HUES64 (cell line): ENCODE results near the gene NGF.

Source experiments
- H3K27ac ChIP-seq: 2 replicates; pipeline ENCODE4 v1.7.0; 2013; ENCODE audit warnings: low read depth, low read length, inconsistent platforms
- H3K27me3 ChIP-seq: 2 replicates; pipeline ENCODE4 v1.6.1; 2013; ENCODE audit warnings: mild to moderate bottlenecking, low read length; ENCODE audit not compliant: insufficient read depth
- H3K36me3 ChIP-seq: 2 replicates; pipeline ENCODE4 v1.6.1; 2013; ENCODE audit warnings: mild to moderate bottlenecking, low read length; ENCODE audit not compliant: insufficient read depth
- H3K4me1 ChIP-seq: 2 replicates; pipeline ENCODE4 v1.6.1; 2013; ENCODE audit warnings: mild to moderate bottlenecking, low read length, moderate library complexity; ENCODE audit not compliant: insufficient read depth
- H3K4me3 ChIP-seq: 2 replicates; pipeline ENCODE4 v1.5.1; 2013; ENCODE audit warnings: mild to moderate bottlenecking, low read length, moderate library complexity
- H3K9ac ChIP-seq: 2 replicates; pipeline ENCODE4 v1.6.1; 2013; ENCODE audit warnings: mild to moderate bottlenecking, low read depth, low read length
- H3K9me3 ChIP-seq: 2 replicates; pipeline ENCODE4 v1.6.1; 2013; ENCODE audit warnings: low read depth, low read length; ENCODE audit not compliant: insufficient read depth
- WGBS: fragments of 150-250, 120-280 bp; methylation state at CpG from one replicate; pipeline ENCODE4 v1.1.7; 2013; ENCODE audit warnings: missing lambda C conversion rate; 5-methylcytosine and 5-hydroxymethylcytosine counted together

Gene NGF

GRCh38 chr1:115332813-115333608 is 5.0 kb downstream of the NGF start:
- no peaks in the 10 kb centered on the region for H3K9me3 ChIP-seq
- H3K4me1 ChIP-seq = peaks cover 6% of the 10 kb centered on the region; the same call in 1 of the 2 replicates
- H3K4me3 ChIP-seq = no peak overlapping the region
- H3K27me3 ChIP-seq = peaks cover 23% of the 10 kb centered on the region
- no peak overlapping the region for H3K27ac ChIP-seq
- no peak overlapping the region for H3K9ac ChIP-seq
- H3K36me3 ChIP-seq = no peaks in the 10 kb centered on the region
- WGBS = 82% methylated on average over 7 of the region's 7 CpGs

- peaks cover 14% of the 10 kb centered on the region; the same call in 1 of the 2 replicates for H3K4me1 ChIP-seq
- peaks cover 10% of the 10 kb centered on the region for H3K27me3 ChIP-seq
- H3K27ac ChIP-seq = no peak overlapping the region
- no peak overlapping the region for H3K9ac ChIP-seq
- 82% methylated on average over 5 of the region's 5 CpGs for WGBS
- no peak overlapping the region for H3K4me3 ChIP-seq
- H3K9me3 ChIP-seq = no peaks in the 10 kb centered on the region
- H3K36me3 ChIP-seq = no peaks in the 10 kb centered on the region
Observed at GRCh38 chr1:115331558-115332331, 6.3 kb downstream of the NGF start.

GRCh38 chr1:115330480-115331013 is 7.5 kb downstream of the NGF start:
- no peak overlapping the region for H3K9ac ChIP-seq
- no peaks in the 10 kb centered on the region for H3K27me3 ChIP-seq
- peaks cover 14% of the 10 kb centered on the region; the same call in 1 of the 2 replicates for H3K4me1 ChIP-seq
- H3K27ac ChIP-seq = no peak overlapping the region
- no peak overlapping the region for H3K4me3 ChIP-seq
- WGBS = 89% methylated on average over 7 of the region's 7 CpGs
- H3K36me3 ChIP-seq = no peaks in the 10 kb centered on the region
- H3K9me3 ChIP-seq = no peaks in the 10 kb centered on the region

DNA sequence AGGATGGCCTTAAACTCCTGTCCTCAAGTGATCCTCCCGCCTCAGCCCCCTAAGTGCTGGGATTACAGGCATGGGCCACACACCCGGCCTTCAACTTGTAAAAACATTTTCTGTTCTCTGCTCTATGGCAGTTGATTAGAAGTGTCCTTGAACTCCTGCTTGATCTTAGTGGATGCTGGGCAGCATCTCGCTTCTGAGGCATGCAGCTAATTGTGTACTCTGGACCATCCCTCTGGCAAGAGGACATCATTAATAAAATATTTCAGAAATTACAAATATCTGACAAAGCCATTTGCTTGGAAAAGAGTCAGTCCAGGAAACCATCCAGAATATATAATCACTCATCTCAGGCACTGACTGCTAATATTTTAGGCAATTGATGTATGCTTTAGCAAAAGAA is 8.1 kb downstream of the NGF start:
- Histone ChIP-seq H3K27me3 (no peaks in the 10 kb centered on the region), H3K36me3 (no peaks in the 10 kb centered on the region), H3K4me1 (peaks cover 14% of the 10 kb centered on the region; the same call in 1 of the 2 replicates), H3K9me3 (no peaks in the 10 kb centered on the region), H3K27ac (no peak overlapping the region), H3K4me3 (no peak overlapping the region), H3K9ac (no peak overlapping the region)
- WGBS = 93% methylated on average over 3 of the region's 3 CpGs

DNA sequence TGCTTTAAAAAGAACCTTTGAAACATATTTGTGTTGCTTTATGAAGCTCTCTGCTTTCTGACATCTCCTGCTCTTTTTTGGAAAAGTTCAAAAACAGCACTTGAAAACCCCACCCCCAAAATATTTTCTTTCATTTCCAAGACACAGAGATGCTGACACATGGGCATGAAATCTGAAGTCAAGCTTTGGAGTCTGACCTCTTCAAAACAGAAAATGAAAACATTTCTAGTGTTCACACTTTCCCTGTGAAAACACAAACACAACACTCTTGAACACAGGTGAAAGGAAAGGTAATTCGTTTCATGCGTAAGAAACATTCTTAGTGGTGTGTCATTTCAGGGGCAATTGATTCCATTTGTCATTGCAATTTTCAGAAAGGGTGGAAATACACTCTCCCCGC is 10.8 kb downstream of the NGF start:
- Histone ChIP-seq H3K9me3 (no peaks in the 10 kb centered on the region), H3K4me3 (no peak overlapping the region), H3K9ac (no peak overlapping the region), H3K36me3 (no peaks in the 10 kb centered on the region), H3K27me3 (no peaks in the 10 kb centered on the region), H3K4me1 (peaks cover 14% of the 10 kb centered on the region; the same call in 1 of the 2 replicates), H3K27ac (no peak overlapping the region)
- WGBS = 90% methylated on average over 3 of the region's 3 CpGs

DNA sequence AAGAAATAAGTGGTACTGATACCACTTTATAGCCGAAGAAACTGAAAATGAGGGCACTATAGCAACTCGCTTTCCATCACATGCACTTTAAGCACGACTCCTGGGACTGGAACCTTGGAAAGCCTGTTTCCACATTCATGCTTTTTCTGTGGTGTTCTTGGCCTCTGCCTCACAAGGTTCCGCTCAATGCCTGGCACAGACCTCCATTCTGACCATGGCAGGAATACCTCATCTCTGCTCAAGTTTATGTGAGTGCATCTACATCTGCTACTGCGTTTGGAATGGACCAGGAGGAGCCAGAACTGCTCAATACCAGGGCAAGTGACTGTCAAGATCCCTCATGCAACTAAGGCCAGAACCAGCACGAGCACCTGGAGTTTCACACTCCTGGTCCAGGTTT is 11.6 kb downstream of the NGF start:
- Histone ChIP-seq H3K27ac (no peak overlapping the region), H3K9me3 (no peaks in the 10 kb centered on the region), H3K4me3 (no peak overlapping the region), H3K27me3 (no peaks in the 10 kb centered on the region), H3K4me1 (peaks cover 10% of the 10 kb centered on the region; the same call in 1 of the 2 replicates), H3K9ac (no peak overlapping the region), H3K36me3 (no peaks in the 10 kb centered on the region)
- WGBS = 97% methylated on average over 6 of the region's 6 CpGs

- no peaks in the 10 kb centered on the region for H3K27me3 ChIP-seq
Observed at GRCh38 chr1:115325874-115326273, 12.2 kb downstream of the NGF start.

GRCh38 chr1:115324649-115325420 is 13.2 kb downstream of the NGF start:
- no peaks in the 10 kb centered on the region for H3K9me3 ChIP-seq
- 96% methylated on average over 8 of the region's 8 CpGs for WGBS
- no peak overlapping the region for H3K4me3 ChIP-seq
- peaks cover 10% of the 10 kb centered on the region; the same call in 1 of the 2 replicates for H3K4me1 ChIP-seq
- H3K36me3 ChIP-seq = no peaks in the 10 kb centered on the region
- no peak overlapping the region for H3K27ac ChIP-seq
- H3K9ac ChIP-seq = no peak overlapping the region
- no peaks in the 10 kb centered on the region for H3K27me3 ChIP-seq

More at GRCh38 chr1:115325874-115326273, 12.2 kb downstream of the NGF start:
- no peak overlapping the region for H3K27ac ChIP-seq
- H3K36me3 ChIP-seq = no peaks in the 10 kb centered on the region
- no peaks in the 10 kb centered on the region for H3K9me3 ChIP-seq
- WGBS = 89% methylated on average over 5 of the region's 5 CpGs
- H3K9ac ChIP-seq = no peak overlapping the region
- peaks cover 10% of the 10 kb centered on the region; the same call in 1 of the 2 replicates for H3K4me1 ChIP-seq
- H3K4me3 ChIP-seq = no peak overlapping the region

DNA sequence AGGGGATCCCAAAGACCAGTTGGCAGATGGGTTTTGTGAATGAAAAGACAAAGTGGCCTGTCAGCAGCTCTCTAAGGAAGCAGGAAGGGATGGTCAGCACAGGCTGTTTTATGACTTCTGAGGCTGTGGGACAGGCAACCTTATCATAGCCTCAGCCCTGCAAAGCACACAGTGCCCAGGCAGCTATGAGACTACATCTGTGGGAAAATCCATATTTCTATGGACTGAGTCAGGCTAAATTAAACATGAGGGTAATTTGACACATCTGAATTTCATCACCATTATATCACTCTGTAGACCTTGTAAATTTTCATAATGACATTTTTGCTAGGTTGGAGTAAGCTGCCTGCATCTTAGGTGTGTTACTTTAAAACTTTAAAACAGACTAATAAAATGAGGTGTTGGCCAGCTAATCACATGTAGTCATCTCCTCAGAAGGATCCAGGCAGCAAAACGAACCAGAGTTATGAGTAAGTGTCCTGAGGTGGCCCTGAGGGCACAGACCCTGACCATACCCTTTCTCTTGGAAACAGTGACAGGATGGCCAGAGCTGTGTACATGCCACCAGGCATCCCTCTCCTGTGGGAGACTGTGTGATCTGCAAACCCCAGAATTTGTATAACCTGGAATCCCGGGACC is 14.6 kb downstream of the NGF start:
- no peak overlapping the region for H3K4me3 ChIP-seq
- H3K27ac ChIP-seq = no peak overlapping the region
- 92% methylated on average over 2 of the region's 2 CpGs for WGBS
- H3K36me3 ChIP-seq = no peaks in the 10 kb centered on the region
- no peak overlapping the region for H3K9ac ChIP-seq
- H3K27me3 ChIP-seq = no peaks in the 10 kb centered on the region
- H3K4me1 ChIP-seq = peaks cover 10% of the 10 kb centered on the region; the same call in 1 of the 2 replicates
- H3K9me3 ChIP-seq = no peaks in the 10 kb centered on the region

GRCh38 chr1:115322631-115323030 is 15.4 kb downstream of the NGF start:
- Histone ChIP-seq H3K36me3 (no peaks in the 10 kb centered on the region), H3K4me3 (no peak overlapping the region), H3K4me1 (peaks cover 4% of the 10 kb centered on the region; the same call in 1 of the 2 replicates), H3K27me3 (no peaks in the 10 kb centered on the region), H3K9ac (no peak overlapping the region), H3K9me3 (no peaks in the 10 kb centered on the region), H3K27ac (no peak overlapping the region)
- WGBS = 88% methylated on average over 2 of the region's 3 CpGs
